Right renal cortex interstitium (tissue), 3 donors: ENCODE results near the gene ERGIC3. TPM values are rescaled to one million over a fixed set of nuclear protein-coding genes. Genes with fewer than 3 reads are reported as not detected.

Experiments used
- DNase-seq, 3 donors: peaks; one replicate each; pipeline ENCODE4 v3.0.0-alpha.2; 2013; ENCODE audit warnings: low read depth in 3 of 3, low spot score in 2 of 3
- polyA plus RNA-seq, 3 donors: library from polyadenylated mRNA; unstranded; fragments of 120-200 nt; gene quantifications; one replicate each; pipeline ENCODE4 v1.2.1, GENCODE V29; 2013; ENCODE audit not compliant: insufficient read length in 3 of 3

The ERGIC3 gene
- polyA plus RNA-seq, 3 donors = 341 to 374 (median 348) TPM

DNA sequence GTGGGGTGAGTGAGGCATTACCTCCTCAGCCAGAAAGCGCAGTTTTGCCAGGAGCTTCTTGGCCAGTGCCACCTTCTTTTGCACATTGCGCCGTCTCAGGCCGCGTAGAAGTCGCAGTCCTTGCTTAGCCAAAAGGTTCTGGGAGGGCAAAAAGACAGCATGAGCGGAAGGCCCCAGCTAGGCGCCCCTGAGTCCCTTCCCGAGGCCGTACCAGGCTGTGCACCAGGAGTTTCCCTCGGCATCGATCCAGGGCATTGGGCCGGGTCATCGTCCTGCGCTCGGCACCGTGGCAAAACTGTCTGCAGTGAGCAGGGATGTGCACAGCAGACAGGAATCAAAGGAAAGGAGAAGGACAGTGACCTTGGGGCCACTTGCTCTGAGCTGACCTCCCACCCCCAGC, 53.6 kb downstream of the ERGIC3 start:
- no peak for DNase-seq

DNA sequence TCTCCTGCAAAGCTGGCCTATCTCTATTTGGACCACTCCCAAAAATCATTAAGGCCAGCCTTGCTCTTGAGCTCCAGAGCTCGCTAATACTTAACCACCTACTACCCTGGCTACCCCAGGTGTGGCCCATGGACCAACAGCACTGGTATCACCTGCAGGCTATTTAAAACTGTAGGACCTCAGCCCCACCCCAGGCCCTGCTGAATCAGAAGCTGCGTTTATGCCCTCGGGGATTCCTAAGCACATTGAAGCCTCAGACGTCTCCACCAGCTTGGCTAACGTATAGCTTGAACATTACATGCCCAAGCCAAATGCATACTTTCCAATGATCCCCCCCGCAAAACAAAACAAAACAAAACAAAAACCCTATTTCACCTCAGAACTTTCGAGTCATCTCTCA, 54.0 kb downstream of the ERGIC3 start:
- DNase-seq = no peak

DNA sequence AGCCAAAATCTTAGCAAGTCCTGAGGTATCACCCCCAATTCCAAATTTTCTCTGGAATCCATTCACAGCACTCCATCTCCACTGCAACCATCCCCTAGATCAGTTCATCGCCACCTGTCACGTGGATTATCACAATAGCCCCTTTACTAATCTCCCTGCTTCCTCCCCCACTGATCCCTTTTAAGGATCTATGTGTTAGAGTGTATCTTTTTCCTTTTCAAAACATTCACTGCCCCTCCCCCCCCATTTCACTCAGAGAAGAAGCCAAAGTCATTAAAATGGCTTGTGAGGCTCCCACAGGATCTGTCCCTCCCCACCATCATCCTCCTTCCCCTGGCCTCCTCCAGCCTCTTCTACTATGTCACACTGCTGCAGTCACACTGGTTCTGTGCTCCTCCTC, 55.3 kb downstream of the ERGIC3 start:
- DNase-seq = no peak

DNA sequence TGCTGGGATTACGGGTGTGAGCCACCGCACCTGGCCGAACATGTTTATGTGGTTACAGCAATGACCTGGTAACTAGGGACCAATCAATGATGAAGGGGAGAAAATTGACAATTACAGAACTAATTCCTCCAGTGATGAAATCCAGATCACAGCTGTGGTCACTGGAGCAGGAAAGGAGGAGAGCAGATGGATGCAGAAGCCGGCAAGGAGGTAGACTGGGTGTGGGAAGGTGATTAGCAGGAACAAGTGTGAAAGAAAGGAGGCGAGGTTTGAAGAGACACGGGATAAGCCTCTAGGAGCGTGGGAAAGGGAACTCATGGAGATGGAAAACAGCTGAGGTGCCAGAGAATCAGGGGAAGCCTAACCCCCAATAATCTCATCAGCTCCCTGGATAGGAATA, 56.6 kb downstream of the ERGIC3 start:
- DNase-seq = no peak

DNA sequence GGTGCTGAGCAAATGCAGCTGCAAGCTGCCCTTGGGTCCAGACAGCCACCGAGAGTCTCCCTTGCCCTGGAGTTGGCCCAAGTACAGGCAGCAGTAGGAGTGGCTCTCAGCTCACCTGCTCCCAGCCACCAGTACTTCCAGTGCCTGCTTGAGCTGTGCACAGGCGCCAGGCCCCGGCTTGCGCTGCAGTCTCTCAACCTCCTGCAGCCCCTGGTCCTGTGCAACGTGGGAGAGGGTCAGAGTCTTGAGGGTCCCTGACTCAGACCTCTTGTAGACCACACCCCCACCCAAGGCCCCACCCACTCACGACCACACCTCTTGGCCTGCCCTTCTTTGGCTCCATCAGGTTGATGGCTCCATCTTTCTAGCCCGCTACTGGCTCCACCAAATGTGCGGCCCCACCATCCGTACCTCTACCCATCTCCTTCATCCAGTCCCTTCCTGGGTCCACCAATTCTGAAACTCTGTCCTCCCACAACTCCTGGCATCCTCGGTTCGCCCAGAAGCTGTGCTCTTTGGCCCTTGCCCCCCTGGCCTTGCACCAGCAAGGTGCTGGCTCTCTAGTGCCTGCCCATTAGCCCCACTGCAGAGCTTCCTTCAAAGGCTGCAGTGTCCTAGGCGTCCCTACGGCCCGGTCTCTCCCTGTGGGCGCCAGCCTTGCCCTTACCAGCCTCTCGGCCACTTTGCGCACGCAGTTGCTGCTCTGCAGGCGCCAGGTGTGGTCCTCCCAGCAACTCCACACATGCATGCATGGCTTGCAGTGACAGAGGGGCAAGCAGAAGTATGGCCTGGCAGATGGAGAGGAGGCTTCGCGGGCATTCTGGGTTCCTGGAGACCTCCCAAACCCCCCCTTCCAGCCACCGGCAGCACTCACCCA, 57.3 kb downstream of the ERGIC3 start:
- no peak for DNase-seq

DNA sequence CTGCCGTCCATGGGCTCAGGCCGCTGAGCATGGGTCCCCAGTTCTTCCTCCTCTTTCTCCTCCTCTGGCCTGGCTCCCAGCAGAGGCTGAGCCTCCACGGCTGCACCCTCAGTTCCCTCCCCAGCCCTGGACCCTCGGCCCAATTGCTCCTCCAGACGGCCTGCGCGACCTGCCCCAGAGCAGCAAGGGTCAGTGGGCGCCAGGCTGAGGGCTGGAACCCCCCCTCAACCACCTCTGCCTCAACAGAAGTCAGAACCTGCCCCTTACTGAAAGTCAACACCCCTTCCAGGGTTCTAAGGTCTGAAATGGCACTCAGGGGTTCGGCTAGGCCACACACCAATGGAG, 57.9 kb downstream of the ERGIC3 start:
- no peak for DNase-seq

DNA sequence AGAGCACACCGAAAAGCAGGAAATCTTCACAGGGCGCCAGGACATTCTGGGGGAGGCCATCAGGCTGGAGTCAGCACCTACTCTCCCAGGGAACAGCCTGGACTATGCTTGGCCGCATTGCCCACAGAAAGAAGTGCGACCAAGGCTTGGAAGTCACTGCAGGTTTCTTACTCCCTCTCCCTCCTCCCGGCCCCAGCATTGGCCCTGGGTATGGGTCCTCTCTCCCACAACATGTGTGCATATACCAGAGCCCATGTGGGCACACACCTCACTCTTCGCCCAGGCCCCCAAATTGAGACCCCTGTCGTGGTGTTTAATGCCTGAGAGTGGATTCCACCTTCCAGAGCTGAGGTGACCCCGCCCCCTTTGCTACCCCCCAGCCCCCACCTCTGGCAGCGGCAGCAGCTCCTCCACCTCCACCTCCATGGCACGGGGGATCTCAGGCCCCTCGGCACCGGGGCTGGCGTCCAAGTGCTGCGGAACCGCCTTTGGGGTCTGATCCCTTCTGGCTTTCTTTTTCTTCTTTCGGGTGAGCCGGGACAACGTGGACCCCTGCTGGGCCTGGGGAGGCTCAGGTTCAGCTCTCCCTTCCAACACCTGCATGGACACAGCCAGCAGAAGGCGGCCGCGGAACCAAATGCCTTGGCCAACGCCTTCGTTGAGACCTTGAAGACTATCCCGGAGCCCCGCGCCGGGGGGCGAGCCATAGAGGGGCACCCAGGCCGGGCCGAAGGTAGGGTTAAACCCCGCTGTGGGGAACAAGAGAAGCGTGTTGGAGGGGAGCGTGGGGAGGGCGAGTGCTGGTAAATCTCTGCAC, 58.5 kb downstream of the ERGIC3 start:
- no peak for DNase-seq

DNA sequence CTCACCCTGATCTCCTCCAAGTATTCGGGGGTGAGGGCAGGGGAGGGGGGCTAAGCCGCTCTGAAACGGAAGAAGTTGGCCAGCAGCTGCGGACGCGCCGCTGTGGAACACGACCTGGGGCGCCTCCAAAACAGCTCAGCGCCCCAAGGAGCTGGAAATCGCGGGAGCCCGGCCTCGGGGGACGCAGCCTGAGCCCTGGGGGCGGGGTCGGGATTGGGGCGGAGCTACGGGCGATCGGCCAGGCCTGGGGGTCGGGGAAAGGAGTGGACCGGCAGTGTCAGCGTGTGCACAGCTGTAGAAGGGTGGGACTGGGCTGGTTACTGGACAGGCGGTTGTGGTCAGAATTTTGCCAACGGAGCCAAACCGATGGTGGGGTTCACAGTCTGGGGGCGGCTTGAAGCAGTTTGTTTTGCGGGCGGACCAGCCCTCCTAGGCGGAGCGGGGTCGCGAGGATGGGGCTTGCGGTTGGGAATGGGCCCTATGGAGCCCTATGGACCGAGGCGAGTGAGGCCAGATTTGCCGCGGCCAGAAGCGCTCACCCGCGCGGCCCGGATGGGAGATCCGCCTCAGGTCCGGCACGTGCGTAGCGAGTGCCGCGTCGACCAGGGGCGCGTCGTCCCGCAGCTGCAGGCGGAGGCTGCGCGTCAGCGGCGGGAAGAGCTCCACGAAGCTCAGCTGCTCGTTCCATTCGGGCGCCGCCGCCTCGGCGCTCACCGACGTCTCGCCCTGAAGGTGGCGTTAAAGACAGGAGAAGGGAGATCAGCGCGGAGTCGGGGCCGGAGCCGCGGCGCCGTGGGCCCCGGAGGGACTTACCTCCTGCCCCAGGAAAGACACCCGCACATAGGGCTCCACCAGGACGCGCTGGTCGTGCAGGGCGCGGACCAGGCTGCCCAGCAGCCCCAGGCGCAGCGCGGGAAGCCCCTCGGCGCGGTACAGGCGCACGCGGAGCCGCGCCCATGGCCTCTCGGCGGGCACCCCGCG, 59.4 kb downstream of the ERGIC3 start:
- DNase-seq = no peak

DNA sequence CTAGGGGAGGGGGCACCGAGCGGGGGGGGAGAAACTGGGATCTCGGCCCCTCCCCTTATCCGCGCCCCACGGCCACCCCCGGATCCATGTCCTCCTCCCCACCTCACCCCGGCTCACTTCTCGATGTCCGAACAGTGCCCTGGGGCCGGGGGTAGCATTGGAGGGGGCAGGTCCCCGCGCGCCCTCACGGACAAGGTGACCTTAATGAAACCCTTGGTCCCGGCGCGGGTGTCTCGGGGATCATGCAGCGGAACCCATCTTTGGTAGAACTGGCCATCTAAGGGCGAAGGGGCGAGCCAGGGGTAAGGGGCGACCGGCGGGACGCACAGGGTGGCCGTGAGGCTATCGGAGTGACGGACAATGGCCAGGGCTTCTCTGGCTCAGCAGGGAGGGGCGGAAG, 60.1 kb downstream of the ERGIC3 start:
- no peak for DNase-seq

DNA sequence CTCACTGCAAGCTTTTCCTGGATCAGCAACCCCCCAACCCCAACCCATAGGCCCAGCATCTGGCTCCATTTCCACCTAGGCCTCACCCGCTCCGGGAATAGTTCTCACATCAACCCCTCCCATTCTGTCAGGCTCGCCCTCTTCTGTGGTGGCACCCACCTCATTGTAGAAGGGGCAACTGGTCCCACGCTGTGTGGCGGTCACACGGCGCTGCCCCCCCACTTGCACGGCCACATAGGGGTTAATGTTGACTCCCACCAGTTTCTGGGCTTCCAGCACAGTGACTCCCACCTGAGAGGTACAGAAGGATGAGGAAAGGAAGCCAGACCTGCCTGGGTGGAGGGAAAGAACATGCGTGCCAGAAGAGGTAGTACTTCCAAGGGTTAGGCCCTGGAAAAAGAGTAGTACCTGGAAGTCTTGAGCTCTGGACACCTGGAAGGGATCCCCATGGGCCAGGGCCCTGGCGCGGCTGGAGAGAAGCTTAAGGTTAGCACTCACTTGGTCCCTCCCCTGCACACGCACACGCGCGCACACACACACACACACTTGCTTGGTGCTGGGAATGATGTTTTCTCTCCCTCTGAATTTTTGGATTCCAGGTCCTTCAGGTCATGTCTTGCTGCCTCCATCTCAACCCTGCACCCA, 61.1 kb downstream of the ERGIC3 start:
- DNase-seq = no peak

DNA sequence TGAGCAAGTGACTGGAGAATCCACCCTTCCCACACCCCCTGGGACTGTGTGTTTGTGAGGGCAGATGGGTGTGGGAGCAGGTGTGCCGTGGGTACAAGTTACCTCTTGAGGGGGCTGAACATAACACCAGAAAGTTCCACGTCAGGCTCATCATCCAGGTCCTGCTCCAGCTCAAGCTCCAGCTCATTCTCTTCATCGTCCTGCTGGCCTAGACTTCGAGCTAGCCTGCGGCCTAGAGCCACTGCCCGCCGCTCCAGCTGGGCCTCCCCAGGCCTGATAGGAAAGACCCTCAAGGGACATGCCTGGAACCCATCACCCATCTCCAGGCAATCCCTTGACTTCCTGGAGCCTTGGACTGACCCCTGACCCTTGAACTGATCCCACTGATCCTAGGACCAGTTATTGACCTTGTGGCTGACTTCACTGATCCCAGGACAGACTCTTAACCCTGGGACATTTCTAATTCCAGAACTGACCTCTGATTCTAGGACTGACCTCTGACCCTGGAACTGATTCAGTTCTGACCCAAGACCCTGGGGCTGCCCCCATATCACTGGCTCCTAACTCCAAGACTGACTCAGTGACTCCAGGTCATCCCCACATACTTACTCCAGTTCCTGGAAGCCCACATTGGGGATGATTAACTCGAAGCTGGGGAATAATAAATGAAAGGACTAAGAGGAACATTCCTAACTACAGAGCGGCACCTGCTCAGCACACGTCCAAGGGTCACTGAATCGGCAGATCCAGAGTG, 62.0 kb downstream of the ERGIC3 start:
- DNase-seq = no peak

DNA sequence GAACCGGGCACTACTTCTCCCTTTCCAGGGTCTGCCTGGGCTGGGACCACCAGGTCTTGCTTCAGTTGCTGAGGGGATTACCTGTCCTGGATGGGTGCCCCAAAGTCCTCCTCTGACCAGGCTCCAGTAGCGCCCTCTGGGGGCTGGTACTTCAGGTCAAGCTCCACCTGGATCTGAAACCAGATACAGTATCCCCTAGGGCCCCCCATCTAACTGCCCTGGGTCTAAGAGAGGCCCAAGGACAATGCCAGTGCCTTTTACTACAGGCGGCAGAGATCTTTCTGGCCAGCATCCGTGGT, 62.5 kb downstream of the ERGIC3 start:
- no peak for DNase-seq

DNA sequence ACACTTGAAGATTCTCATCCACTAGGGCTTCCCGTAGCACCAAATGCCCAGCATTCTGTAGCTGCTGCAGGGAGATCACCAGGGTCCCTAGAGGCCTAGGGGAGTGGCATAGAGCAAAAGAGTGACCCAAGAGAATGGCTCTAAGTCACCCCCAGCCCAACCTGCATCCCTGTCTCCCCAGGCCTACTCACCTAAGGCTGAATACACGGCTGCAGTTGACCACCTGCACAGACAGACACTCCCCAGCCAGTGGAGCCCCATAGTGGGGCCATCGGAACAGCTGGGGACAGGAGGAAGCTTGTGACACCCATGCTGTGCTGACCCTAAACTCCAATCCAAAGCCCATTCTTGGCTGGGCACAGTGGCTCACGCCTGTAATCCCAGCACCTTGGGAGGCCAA, 64.2 kb downstream of the ERGIC3 start:
- no peak for DNase-seq

Other genes with a start within 250 kb of the ERGIC3 start
- gene FAM83C, start 249.7 kb upstream of the ERGIC3 start, polyA plus RNA-seq = under 1 TPM in 2 of 3 donors, not detected in 1; 0.06 TPM
- gene UQCC1, start 130.1 kb upstream of the ERGIC3 start, polyA plus RNA-seq = 10 to 100 TPM; 52.6 to 59.8 (median 58.3) TPM
- gene GDF5, start 103.8 kb upstream of the ERGIC3 start, polyA plus RNA-seq = under 1 TPM; 0.06 to 0.22 (median 0.19) TPM
- 10 to 100 TPM; 48.1 to 53.9 (median 51.4) TPM for gene CEP250, start 86.5 kb upstream of the ERGIC3 start, polyA plus RNA-seq
- not detected for gene C20orf173, start 12.4 kb upstream of the ERGIC3 start, polyA plus RNA-seq
- 1 to 10 TPM; 2.2 to 3.3 (median 2.3) TPM for gene SPAG4, start 73.8 kb downstream of the ERGIC3 start, polyA plus RNA-seq
- gene CPNE1, start 122.8 kb downstream of the ERGIC3 start, polyA plus RNA-seq = 100 to 1,000 TPM; 176 to 179 (median 178) TPM
- 100 to 1,000 TPM in 1 of 3 donors, 10 to 100 TPM in 2; 98.4 to 102 (median 99.7) TPM for gene RBM12, start 122.8 kb downstream of the ERGIC3 start, polyA plus RNA-seq
- gene NFS1, start 157.3 kb downstream of the ERGIC3 start, polyA plus RNA-seq = 10 to 100 TPM; 32.1 to 34.3 (median 33.1) TPM
- 10 to 100 TPM; 42.4 to 63.5 (median 53.4) TPM for gene ROMO1, start 157.3 kb downstream of the ERGIC3 start, polyA plus RNA-seq
- 100 to 1,000 TPM; 567 to 645 (median 630) TPM for gene RBM39, start 200.2 kb downstream of the ERGIC3 start, polyA plus RNA-seq
- 10 to 100 TPM; 38.7 to 43.9 (median 41.6) TPM for gene PHF20, start 229.9 kb downstream of the ERGIC3 start, polyA plus RNA-seq